IPS-20b (cell line): ENCODE data around the gene ARF3.
A peak's percentile ranks its signal among the peaks of the same experiment; 100 is the strongest.

ENCODE experiments used
- H3K27ac ChIP-seq: one replicate; pipeline ENCODE4 v1.5.1; 2013; ENCODE audit warnings: low read length
- H3K27me3 ChIP-seq: 2 replicates; pipeline ENCODE4 v1.6.1; 2013; ENCODE audit warnings: mild to moderate bottlenecking, low read length, inconsistent platforms; ENCODE audit not compliant: insufficient read depth
- H3K36me3 ChIP-seq: 2 replicates; pipeline ENCODE4 v1.6.1; 2013; ENCODE audit warnings: low read depth, mild to moderate bottlenecking, inconsistent platforms, low read length, moderate library complexity; ENCODE audit not compliant: insufficient read depth
- H3K4me1 ChIP-seq: 2 replicates; pipeline ENCODE4 v1.6.1; 2013; ENCODE audit warnings: mild to moderate bottlenecking, control low read depth, inconsistent platforms, low read length, moderate library complexity; ENCODE audit not compliant: insufficient read depth
- H3K4me3 ChIP-seq: 2 replicates; pipeline ENCODE4 v1.5.1; 2013; ENCODE audit warnings: mild to moderate bottlenecking, low read length, inconsistent platforms
- H3K9ac ChIP-seq: 2 replicates; pipeline ENCODE4 v1.6.1; 2013; ENCODE audit warnings: low read depth, mild to moderate bottlenecking, inconsistent platforms, low read length, moderate library complexity
- H3K9me3 ChIP-seq: 2 replicates; pipeline ENCODE4 v1.6.1; 2013; ENCODE audit warnings: mild to moderate bottlenecking, low read depth, low read length, inconsistent platforms; ENCODE audit not compliant: insufficient read depth

The ARF3 gene

DNA sequence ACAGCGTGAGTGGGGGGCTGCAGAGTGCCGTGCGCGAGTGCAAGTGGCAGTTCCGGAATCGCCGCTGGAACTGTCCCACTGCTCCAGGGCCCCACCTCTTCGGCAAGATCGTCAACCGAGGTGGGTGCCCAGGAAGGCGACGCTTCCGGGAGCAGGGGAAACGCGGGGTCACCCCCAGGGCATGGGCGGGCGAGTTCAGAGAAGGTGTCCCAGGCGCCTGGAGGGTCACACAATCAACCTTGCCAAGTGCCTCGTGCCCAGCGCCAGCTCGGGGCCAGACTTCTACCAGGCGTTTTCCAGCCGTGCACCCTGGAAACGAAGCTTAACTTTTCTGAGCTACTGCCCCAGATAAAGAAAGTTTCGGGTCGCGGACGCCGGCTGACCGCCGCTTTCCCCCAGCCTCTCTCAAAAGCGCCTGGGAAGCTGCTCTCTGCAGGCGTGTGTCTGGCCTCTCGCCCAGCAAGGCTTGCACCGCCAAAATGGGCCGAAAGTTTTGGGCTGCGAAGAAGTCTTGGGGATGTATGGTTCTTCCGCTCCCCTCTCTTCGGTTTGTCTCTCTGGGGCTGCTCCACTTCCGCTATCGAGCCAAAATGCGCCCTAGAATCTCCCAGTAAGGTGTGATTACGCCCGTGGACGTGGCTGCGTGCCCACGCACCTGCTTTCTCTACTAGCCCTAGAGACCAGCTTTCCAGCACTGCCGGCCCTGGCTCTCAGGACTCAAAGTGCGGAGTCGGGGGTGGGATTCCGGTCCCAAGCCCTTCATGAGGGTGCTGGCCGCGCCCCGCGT is 22.5 kb upstream of the ARF3 start:
- no peak overlapping the region for H3K9ac ChIP-seq
- H3K9me3 ChIP-seq, result peaks cover 11% of the 10 kb centered on the region; the same call in 1 of the 2 replicates
- peaks cover 5% of the 10 kb centered on the region; the same call in 1 of the 2 replicates for H3K4me1 ChIP-seq
- H3K36me3 ChIP-seq, result no peaks in the 10 kb centered on the region
- no peak overlapping the region for H3K27ac ChIP-seq
- peaks cover 99% of the 10 kb centered on the region for H3K27me3 ChIP-seq
- peak overlapping the region; percentile 59 for H3K4me3 ChIP-seq

- Histone ChIP-seq H3K36me3 (no peaks in the 10 kb centered on the region), H3K27ac (no peak overlapping the region), H3K9me3 (peaks cover 11% of the 10 kb centered on the region; the same call in 1 of the 2 replicates), H3K4me1 (peaks cover 5% of the 10 kb centered on the region; the same call in 1 of the 2 replicates), H3K4me3 (peak overlapping the region; percentile 38), H3K9ac (no peak overlapping the region), H3K27me3 (peaks cover 99% of the 10 kb centered on the region)
Observed at GRCh38 chr12:48978741-48979601, 21.7 kb upstream of the ARF3 start.

DNA sequence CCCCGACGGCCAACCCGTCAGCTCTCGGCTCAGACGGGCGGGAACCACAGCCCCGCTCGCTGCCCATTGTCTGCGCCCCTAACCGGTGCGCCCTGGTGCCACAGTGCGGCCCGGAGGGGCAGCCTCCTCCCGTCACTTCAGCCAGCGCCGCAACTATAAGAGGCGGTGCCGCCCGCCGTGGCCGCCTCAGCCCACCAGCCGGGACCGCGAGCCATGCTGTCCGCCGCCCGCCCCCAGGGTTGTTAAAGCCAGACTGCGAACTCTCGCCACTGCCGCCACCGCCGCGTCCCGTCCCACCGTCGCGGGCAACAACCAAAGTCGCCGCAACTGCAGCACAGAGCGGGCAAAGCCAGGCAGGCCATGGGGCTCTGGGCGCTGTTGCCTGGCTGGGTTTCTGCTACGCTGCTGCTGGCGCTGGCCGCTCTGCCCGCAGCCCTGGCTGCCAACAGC is 21.0 kb upstream of the ARF3 start, which contains the start of gene WNT1:
WNT1 (plus strand) TSS at position 32 of the 450 bp plus-strand sequence; CDS start at position 361, 329 bp downstream.
- Histone ChIP-seq H3K4me3 (peak within 1 kb of the TSS; percentile 38), H3K4me1 (peaks cover 5% of the 10 kb centered on the region; the same call in 1 of the 2 replicates), H3K27me3 (peaks cover 99% of the 10 kb centered on the region)

DNA sequence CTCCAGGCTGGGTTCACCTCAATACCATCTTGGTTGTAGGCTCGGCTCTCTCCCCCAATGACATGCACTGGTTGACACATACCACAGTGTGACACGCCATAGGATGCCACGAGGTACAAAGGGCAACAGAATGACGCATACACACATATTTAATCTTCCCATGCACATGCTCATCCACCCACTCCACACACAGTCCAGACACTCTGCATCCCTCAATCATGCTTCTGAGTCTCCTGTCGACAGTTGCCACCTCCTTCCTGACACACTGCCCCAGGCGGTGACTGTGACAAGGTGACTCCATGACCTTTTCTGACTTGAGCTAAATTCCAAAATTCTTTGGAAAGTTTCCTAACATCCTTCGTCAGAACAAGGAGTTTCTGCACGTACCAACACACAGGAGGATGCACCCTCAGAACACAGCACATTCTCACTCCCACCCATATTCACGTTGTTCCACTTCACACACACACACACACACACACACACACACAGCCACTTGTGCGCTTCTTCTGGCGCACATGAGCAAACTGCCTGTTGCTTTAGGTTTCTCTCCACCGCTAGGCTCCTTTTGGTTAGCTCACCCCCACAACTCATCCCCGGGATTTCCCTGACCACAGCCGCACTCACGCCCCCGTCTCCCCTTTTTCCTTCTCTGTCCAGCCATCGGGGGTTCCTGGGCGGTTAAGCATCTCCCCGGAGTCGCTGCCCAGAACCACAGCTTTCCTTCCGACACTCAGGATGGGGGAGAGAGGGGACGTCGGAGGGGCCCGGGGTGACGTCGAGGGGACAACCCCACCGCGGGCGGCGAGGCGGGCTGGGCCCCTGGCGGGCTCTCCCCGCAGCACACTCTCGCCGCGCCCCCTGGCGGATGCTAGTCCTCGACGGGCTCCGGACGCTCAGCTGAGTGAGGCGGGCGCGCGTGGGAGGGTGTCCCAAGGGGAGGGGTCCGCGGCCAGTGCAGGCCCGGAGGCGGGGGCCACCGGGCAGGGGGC is 20.3 kb upstream of the ARF3 start:
- Histone ChIP-seq H3K27ac (no peak overlapping the region), H3K9ac (no peak overlapping the region), H3K27me3 (peaks cover 100% of the 10 kb centered on the region)

More for the DNA sequence above, 21.0 kb upstream of the ARF3 start, which contains the start of gene WNT1:
- Histone ChIP-seq H3K9me3 (peaks cover 11% of the 10 kb centered on the region; the same call in 1 of the 2 replicates), H3K27ac (no peak within 1 kb of the TSS), H3K9ac (no peak within 1 kb of the TSS), H3K36me3 (no peaks in the 10 kb centered on the region)

DNA sequence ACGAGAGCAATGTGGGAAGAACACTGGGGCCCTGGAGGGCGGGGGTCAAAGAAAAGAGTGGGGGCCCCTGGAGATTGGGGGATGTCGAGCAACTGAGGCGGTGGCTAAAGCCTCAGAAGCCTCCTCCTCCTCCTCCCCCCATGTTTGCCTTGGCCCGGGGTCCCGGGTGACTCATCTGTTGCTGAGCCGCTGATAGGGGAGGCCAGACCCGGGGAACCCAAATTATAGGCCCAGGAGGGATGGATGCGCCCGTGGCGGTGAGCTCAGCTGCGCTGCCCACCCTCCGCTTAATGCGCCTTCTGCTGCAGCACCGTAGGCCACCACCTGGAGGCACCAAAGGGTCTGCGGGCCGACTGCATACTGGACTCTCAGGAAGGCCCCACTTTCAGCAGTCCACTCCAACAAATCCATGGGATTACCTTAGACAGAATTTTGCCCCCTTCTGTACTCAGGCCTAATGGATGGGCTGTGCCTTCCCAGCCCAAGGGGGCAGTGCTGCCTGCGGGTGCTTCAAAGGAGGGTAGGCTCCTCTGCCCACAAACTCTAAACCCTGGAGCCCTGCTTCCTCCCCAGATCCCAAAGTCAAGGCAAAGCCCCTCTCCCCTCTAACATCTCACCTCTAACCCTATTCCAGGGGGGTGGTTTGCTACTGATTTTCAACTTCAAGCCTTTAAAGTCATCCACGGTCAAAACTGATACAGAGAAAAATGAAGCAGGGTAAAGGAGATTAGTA is 16.8 kb upstream of the ARF3 start:
- no peak overlapping the region for H3K4me3 ChIP-seq
- no peaks in the 10 kb centered on the region for H3K36me3 ChIP-seq
- peaks cover 7% of the 10 kb centered on the region; the same call in 1 of the 2 replicates for H3K9me3 ChIP-seq
- peaks cover 12% of the 10 kb centered on the region for H3K4me1 ChIP-seq
- peaks cover 100% of the 10 kb centered on the region for H3K27me3 ChIP-seq
- no peak overlapping the region for H3K9ac ChIP-seq
- no peak overlapping the region for H3K27ac ChIP-seq

More for the DNA sequence above, 20.3 kb upstream of the ARF3 start:
- Histone ChIP-seq H3K4me1 (peaks cover 5% of the 10 kb centered on the region; the same call in 1 of the 2 replicates), H3K9me3 (peaks cover 14% of the 10 kb centered on the region; the same call in 1 of the 2 replicates), H3K4me3 (no peak overlapping the region), H3K36me3 (no peaks in the 10 kb centered on the region)

DNA sequence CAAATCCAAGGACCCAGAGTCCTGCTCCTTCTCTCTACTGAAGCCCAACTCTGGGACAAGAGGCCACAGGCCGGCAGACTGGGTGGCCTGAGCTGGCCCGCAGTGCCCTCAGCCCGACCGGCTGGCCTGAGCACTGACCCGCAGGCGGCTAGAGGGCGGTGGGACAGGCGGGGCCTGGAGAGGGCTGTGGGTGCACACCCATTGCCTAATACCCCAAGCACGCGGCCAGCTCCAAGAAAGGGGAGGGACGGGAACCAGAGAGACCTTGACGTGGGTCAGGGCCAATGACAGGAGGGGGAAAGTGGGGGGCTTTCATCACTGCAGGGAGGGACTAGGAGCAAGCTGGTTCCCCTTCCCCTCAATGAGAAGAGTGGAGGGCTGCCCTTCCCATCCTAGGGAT is 16.2 kb upstream of the ARF3 start:
- Histone ChIP-seq H3K9ac (no peak overlapping the region), H3K27me3 (peaks cover 100% of the 10 kb centered on the region), H3K4me3 (no peak overlapping the region), H3K4me1 (peaks cover 17% of the 10 kb centered on the region), H3K27ac (no peak overlapping the region), H3K36me3 (no peaks in the 10 kb centered on the region), H3K9me3 (peaks cover 3% of the 10 kb centered on the region; the same call in 1 of the 2 replicates)

DNA sequence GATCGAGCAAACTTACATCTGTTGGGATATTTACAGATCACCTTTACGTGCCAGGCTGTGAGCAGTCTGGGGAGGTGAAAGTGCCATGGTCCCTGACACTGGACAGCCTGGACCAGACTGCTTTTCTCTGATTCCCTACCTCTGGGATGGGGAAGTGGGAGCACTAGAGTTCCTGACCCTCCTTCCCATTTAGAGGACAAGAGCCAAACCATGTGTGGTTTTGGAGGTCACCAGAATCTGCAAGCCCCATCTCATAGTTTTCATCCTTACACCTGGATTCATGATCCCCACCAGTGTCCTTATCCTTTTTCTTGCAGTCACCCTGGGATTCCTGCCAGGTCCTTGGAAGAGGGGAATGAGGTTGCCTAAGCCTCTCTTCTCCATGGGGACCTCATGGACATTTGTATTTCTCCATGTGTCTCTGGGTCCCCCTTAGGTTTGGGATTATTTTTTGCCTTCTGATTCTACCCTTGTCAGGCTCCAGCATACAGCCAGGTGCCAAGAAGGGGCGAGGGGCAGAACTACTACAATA is 15.7 kb upstream of the ARF3 start:
- H3K4me1 ChIP-seq, result peaks cover 22% of the 10 kb centered on the region
- peaks cover 100% of the 10 kb centered on the region for H3K27me3 ChIP-seq
- no peak overlapping the region for H3K4me3 ChIP-seq
- H3K9me3 ChIP-seq, result peaks cover 3% of the 10 kb centered on the region; the same call in 1 of the 2 replicates
- no peak overlapping the region for H3K9ac ChIP-seq
- no peaks in the 10 kb centered on the region for H3K36me3 ChIP-seq
- H3K27ac ChIP-seq, result no peak overlapping the region

DNA sequence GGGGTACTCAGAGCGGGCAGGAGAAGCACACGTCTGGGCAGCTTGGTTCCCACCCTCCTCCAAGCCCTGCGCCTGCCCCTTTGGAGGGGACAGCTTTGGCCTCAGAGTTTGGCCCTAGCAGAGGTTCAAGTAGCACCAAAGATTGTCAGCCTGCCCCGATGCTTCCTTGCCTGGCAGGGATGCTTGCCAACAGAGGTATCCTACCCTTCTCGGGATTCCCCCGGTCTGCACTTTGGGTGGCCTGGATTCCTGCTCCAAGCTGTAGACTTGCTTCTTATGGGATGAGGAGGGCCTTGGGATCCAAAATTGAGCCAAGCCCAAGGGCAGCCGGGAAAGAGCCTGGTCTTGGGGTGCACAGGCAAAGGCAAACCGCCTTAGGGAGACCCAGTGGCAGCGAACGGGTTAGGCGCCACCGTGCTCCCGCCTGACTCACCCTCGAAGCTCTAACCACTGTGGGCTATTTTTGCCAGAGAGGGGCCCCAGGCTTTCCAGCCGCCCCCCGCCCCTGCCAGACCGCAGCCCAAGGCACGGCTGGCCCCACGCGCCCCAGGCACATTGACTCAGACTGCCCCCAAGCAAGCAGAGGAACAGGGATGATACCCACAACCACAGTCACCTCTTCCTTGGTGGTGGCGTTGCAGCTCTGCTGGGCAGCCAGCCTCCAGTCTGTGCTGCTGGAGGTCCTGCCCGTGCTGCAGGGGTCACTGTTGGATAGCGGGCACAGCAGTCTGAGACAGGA is 15.1 kb upstream of the ARF3 start:
- Histone ChIP-seq H3K27me3 (peaks cover 100% of the 10 kb centered on the region), H3K9ac (no peak overlapping the region), H3K27ac (no peak overlapping the region), H3K4me1 (peaks cover 27% of the 10 kb centered on the region), H3K4me3 (peak overlapping the region; percentile 65; the same call in 1 of the 2 replicates), H3K9me3 (peaks cover 3% of the 10 kb centered on the region; the same call in 1 of the 2 replicates), H3K36me3 (no peaks in the 10 kb centered on the region)

GRCh38 chr12:48970702-48971334 is 13.5 kb upstream of the ARF3 start:
- no peaks in the 10 kb centered on the region for H3K36me3 ChIP-seq
- H3K9ac ChIP-seq, result no peak overlapping the region
- peaks cover 99% of the 10 kb centered on the region for H3K27me3 ChIP-seq
- peak overlapping the region; percentile 65 for H3K4me3 ChIP-seq
- no peak overlapping the region for H3K27ac ChIP-seq
- peaks cover 3% of the 10 kb centered on the region; the same call in 1 of the 2 replicates for H3K9me3 ChIP-seq
- peaks cover 31% of the 10 kb centered on the region for H3K4me1 ChIP-seq
